ENCODE results near the gene DDOST.

Gene DDOST

DNA sequence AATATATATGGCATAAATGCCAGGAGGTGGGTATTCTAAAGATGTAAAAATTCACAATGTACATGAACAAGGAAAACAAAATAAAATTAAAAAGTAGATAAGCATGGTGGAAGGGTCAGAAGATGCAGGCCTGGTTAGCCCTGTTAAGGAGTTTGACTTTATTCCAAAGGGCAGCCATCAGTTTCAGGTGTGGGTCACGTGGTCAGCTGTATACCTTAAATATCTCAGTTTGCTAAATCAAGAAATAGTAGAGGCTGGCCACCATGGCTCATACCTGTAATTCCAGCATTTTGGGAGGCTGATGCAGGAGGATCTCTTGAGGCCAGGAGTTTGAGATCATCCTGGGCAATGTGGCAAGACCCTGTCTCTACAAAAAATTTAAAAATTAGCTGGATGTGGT is 36.5 kb downstream of the DDOST start:
- TF ChIP-seq FOXM1 (IDR thresholded peaks at IDR 0.05; ENCODE audit: borderline replicate concordance, low read depth) = no peak
- TF ChIP-seq, protein P1, sequence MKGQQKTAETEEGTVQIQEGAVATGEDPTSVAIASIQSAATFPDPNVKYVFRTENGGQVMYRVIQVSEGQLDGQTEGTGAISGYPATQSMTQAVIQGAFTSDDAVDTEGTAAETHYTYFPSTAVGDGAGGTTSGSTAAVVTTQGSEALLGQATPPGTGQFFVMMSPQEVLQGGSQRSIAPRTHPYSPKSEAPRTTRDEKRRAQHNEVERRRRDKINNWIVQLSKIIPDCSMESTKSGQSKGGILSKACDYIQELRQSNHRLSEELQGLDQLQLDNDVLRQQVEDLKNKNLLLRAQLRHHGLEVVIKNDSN (IDR thresholded peaks at IDR 0.05) = 0 out of 2 replicates have a peak, but pooled peaks have one; percentile 23

DNA sequence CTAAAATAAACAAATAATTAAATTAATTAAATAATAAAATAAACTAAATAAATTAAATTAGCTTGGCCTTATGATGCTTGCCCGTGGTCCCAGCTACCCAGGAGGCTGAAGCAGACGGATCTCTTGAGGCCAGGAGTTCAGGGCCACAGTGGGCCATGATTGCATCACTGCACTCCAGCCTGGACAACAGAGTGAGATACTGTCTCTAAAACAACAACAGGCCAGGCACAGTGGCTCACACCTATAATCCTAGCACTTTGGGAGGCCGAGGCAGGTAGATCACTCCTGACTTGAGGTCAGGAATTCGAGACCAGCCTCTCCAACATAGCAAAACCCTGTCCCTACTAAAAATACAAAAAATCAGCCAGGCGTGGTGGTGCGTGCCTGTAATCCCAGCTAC is 40.2 kb downstream of the DDOST start:
- no peak for TF ChIP-seq TEAD4 (IDR thresholded peaks at IDR 0.05)
- TF ChIP-seq CEBPB (IDR thresholded peaks at IDR 0.05) = no peak
- TF ChIP-seq, protein P2, sequence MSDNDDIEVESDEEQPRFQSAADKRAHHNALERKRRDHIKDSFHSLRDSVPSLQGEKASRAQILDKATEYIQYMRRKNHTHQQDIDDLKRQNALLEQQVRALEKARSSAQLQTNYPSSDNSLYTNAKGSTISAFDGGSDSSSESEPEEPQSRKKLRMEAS (IDR thresholded peaks at IDR 0.05) = no peak
- TF ChIP-seq EGR1 (IDR thresholded peaks at IDR 0.05) = no peak
- TF ChIP-seq EP300 (IDR thresholded peaks at IDR 0.05; ENCODE audit: borderline replicate concordance) = no peak
- TF ChIP-seq, protein P3, sequence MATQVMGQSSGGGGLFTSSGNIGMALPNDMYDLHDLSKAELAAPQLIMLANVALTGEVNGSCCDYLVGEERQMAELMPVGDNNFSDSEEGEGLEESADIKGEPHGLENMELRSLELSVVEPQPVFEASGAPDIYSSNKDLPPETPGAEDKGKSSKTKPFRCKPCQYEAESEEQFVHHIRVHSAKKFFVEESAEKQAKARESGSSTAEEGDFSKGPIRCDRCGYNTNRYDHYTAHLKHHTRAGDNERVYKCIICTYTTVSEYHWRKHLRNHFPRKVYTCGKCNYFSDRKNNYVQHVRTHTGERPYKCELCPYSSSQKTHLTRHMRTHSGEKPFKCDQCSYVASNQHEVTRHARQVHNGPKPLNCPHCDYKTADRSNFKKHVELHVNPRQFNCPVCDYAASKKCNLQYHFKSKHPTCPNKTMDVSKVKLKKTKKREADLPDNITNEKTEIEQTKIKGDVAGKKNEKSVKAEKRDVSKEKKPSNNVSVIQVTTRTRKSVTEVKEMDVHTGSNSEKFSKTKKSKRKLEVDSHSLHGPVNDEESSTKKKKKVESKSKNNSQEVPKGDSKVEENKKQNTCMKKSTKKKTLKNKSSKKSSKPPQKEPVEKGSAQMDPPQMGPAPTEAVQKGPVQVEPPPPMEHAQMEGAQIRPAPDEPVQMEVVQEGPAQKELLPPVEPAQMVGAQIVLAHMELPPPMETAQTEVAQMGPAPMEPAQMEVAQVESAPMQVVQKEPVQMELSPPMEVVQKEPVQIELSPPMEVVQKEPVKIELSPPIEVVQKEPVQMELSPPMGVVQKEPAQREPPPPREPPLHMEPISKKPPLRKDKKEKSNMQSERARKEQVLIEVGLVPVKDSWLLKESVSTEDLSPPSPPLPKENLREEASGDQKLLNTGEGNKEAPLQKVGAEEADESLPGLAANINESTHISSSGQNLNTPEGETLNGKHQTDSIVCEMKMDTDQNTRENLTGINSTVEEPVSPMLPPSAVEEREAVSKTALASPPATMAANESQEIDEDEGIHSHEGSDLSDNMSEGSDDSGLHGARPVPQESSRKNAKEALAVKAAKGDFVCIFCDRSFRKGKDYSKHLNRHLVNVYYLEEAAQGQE (IDR thresholded peaks at IDR 0.05; ENCODE audit: low read depth) = no peak
- TF ChIP-seq, protein P1 (IDR thresholded peaks at IDR 0.05) = no peak
- no peak for TF ChIP-seq RAD21 (IDR thresholded peaks at IDR 0.05; ENCODE audit: low read depth)
- no peak for TF ChIP-seq YY1 (IDR thresholded peaks at IDR 0.05; ENCODE audit: low read depth)
- no peak for TF ChIP-seq TAF1 (IDR thresholded peaks at IDR 0.05; ENCODE audit: low read depth)
- TF ChIP-seq NFIC (IDR thresholded peaks at IDR 0.05) = no peak
- TF ChIP-seq FOXM1 (IDR thresholded peaks at IDR 0.05; ENCODE audit: borderline replicate concordance, low read depth) = no peak
- TF ChIP-seq ZBTB7A (IDR thresholded peaks at IDR 0.05; ENCODE audit: low read depth) = no peak
- TF ChIP-seq TCF12 (IDR thresholded peaks at IDR 0.05; ENCODE audit: low read depth) = no peak
- TF ChIP-seq CREB1 (IDR thresholded peaks at IDR 0.05; ENCODE audit: low read depth) = no peak

DNA sequence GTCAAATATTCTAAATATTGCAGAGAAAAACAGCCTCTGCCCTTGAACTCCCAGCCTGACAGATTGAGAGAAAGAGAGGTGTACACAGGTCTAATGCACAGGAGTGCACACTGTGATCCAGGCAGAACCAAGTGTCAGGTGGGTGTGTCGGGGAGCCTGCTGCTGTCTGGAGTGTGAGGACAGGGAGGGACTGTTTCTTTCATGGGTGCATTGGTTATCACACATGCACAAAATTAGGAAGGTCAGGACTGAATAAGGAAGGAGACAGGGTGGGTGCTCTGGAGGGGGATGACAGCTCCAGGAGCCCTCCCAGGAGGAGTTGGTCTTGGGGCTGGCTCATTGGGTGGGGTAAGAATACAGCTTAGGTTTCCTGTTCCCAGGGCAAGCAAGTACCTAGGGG is 41.2 kb downstream of the DDOST start:
- no peak for TF ChIP-seq CEBPB (IDR thresholded peaks at IDR 0.05)
- TF ChIP-seq, protein P2 (IDR thresholded peaks at IDR 0.05) = no peak
- TF ChIP-seq NFIC (IDR thresholded peaks at IDR 0.05) = no peak
- TF ChIP-seq TEAD4 (IDR thresholded peaks at IDR 0.05) = no peak
- TF ChIP-seq TCF12 (IDR thresholded peaks at IDR 0.05; ENCODE audit: low read depth) = no peak
- TF ChIP-seq, protein P1 (IDR thresholded peaks at IDR 0.05) = no peak

DNA sequence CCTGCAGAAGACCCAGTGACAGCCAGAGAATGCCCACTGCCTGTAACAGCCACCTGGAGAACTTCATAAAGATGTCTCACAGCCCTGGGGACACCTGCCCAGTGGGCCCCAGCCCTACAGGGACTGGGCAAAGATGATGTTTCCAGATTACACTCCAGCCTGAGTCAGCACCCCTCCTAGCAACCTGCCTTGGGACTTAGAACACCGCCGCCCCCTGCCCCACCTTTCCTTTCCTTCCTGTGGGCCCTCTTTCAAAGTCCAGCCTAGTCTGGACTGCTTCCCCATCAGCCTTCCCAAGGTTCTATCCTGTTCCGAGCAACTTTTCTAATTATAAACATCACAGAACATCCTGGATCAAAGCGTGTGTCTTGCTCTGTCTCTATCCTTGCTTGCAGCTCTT is 42.6 kb downstream of the DDOST start:
- TF ChIP-seq FOXM1 (IDR thresholded peaks at IDR 0.05; ENCODE audit: borderline replicate concordance, low read depth) (no peak), TCF12 (IDR thresholded peaks at IDR 0.05; ENCODE audit: low read depth) (no peak), EGR1 (IDR thresholded peaks at IDR 0.05) (no peak), ZBTB7A (IDR thresholded peaks at IDR 0.05; ENCODE audit: low read depth) (no peak), CREB1 (IDR thresholded peaks at IDR 0.05; ENCODE audit: low read depth) (no peak), TAF1 (IDR thresholded peaks at IDR 0.05; ENCODE audit: low read depth) (no peak), TEAD4 (IDR thresholded peaks at IDR 0.05) (no peak), EP300 (IDR thresholded peaks at IDR 0.05; ENCODE audit: borderline replicate concordance) (no peak), RAD21 (IDR thresholded peaks at IDR 0.05; ENCODE audit: low read depth) (no peak), CEBPB (IDR thresholded peaks at IDR 0.05) (no peak), NFIC (IDR thresholded peaks at IDR 0.05) (no peak), YY1 (IDR thresholded peaks at IDR 0.05; ENCODE audit: low read depth) (no peak)
- TF ChIP-seq, protein P3 (IDR thresholded peaks at IDR 0.05; ENCODE audit: low read depth) = no peak
- TF ChIP-seq, protein P2 (IDR thresholded peaks at IDR 0.05) = no peak
- TF ChIP-seq, protein P1 (IDR thresholded peaks at IDR 0.05) = no peak

DNA sequence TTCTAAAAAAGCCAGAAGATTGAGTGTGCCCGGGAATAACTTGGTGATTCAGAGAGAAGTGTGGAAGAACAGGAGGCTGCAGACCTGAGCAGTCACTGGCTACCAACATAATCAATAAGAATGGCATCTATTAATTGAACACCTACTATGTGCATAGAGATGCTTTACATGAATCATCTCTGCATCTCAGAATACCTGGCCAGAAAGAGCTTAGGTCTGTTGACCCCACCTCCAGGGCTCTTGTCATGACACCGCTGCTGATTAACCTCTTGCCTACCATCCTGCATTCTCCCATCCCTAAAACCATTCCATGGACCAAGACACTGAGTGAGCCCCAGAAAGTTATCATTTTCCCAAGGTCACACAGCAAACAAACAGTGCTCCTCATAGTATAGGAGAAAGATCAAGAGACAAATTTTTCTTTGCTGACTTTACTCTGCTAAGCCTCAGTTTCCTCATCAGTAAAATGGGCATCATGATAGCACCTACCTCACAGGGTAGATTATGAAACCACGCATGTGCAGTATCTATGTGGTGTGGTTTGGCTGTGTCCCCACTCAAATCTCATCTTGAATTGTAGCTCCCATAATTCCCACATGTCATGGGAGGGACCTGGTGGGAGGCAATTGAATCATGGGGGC is 44.2 kb downstream of the DDOST start:
- TF ChIP-seq, protein P1 (IDR thresholded peaks at IDR 0.05) = no peak
- TF ChIP-seq RAD21 (IDR thresholded peaks at IDR 0.05; ENCODE audit: low read depth) (no peak), EP300 (IDR thresholded peaks at IDR 0.05; ENCODE audit: borderline replicate concordance) (no peak), YY1 (IDR thresholded peaks at IDR 0.05; ENCODE audit: low read depth) (no peak), EGR1 (IDR thresholded peaks at IDR 0.05) (no peak), CREB1 (IDR thresholded peaks at IDR 0.05; ENCODE audit: low read depth) (no peak), TCF12 (IDR thresholded peaks at IDR 0.05; ENCODE audit: low read depth) (no peak), FOXM1 (IDR thresholded peaks at IDR 0.05; ENCODE audit: borderline replicate concordance, low read depth) (no peak), NFIC (IDR thresholded peaks at IDR 0.05) (no peak), TEAD4 (IDR thresholded peaks at IDR 0.05) (no peak)
- TF ChIP-seq, protein P3 (IDR thresholded peaks at IDR 0.05; ENCODE audit: low read depth) = no peak
- TF ChIP-seq, protein P2 (IDR thresholded peaks at IDR 0.05) = no peak

All from Ishikawa (cell line).